GM12878 (cell line): ENCODE measurements around the gene PHEX. TPM values are rescaled to one million over a fixed set of nuclear protein-coding genes. Genes with fewer than 3 reads are reported as not detected.

Experiments used
- CBFB ChIP-seq: IDR thresholded peaks from 2 replicates; pipeline ENCODE4 v1.6.1; 2016; ENCODE audit warnings: antibody characterized with exemption, low read depth
- CBX5 ChIP-seq: sonication (generic); IDR thresholded peaks from 2 replicates; pipeline ENCODE4 v1.6.1; 2016; ENCODE audit warnings: low read depth, moderate library complexity, mild to moderate bottlenecking, inconsistent platforms
- CEBPB ChIP-seq, 2 experiments: fragments of 150-350 bp in 1 of 2; IDR thresholded peaks; 2 replicates each; pipeline ENCODE4 v1.6.1; 2012 to 2014; ENCODE audit warnings: low read depth in 2 of 2, low read length in 2 of 2, borderline replicate concordance in 1 of 2, inconsistent platforms in 1 of 2
- CHD4 ChIP-seq: fragments of 200-600 bp; sonication (generic); IDR thresholded peaks from 2 replicates; pipeline ENCODE4 v1.6.1; 2016; ENCODE audit warnings: mild to moderate bottlenecking
- EZH2 ChIP-seq: IDR thresholded peaks from 2 replicates; pipeline ENCODE4 v1.6.1; 2012; ENCODE audit warnings: low read depth, mild to moderate bottlenecking, control low read depth, inconsistent platforms, low read length, borderline replicate concordance; ENCODE audit not compliant: control insufficient read depth
- MEF2B ChIP-seq: fragments of 450-650 bp; IDR thresholded peaks from 2 replicates; pipeline ENCODE4 v1.6.1; 2018; ENCODE audit warnings: mild to moderate bottlenecking, moderate library complexity; ENCODE audit not compliant: partially characterized antibody, poor library complexity, severe bottlenecking
- MTA3 ChIP-seq: IDR thresholded peaks from 2 replicates; pipeline ENCODE4 v1.6.1; 2012; ENCODE audit warnings: low read length, inconsistent platforms, borderline replicate concordance
- NFXL1 ChIP-seq: fragments of 450-650 bp; IDR thresholded peaks from 2 replicates; pipeline ENCODE4 v1.6.1; 2017; ENCODE audit warnings: antibody characterized with exemption, mild to moderate bottlenecking, borderline replicate concordance
- NFYB ChIP-seq: IDR thresholded peaks from 2 replicates; pipeline ENCODE4 v1.6.1; 2011; ENCODE audit warnings: low read depth, mild to moderate bottlenecking, low read length, improper control_type of control experiment, moderate library complexity; ENCODE audit not compliant: insufficient read depth
- polyA plus RNA-seq, 11 experiments: library from polyadenylated mRNA; depleted of rRNA in 4 of 11; unstranded in 6 of 11; stranded (reverse) in 5 of 11; fragments of >200 nt; fragmentation: Nextera tagmentation in 4 of 11; fragmentation: Illumina TruSeq in 1 of 11; extraction: Ambion mirVana in 4 of 11; extraction: Trizol in 1 of 11; gene quantifications; 1 replicate in 1 of 11; 2 replicates in 10 of 11; pipeline versions ENCODE4 v1.2.1 to v1.2.3, GENCODE V29; 2011 to 2016; ENCODE audit warnings: inconsistent platforms in 2 of 11, missing spikeins in 2 of 11, low read depth in 1 of 11
- total RNA-seq, 4 experiments: library from RNA; depleted of rRNA in 3 of 4; stranded (reverse); fragments of >200 nt in 3 of 4; fragmentation: Illumina TruSeq in 1 of 4; extraction: Trizol in 1 of 4; gene quantifications; 2 replicates each; pipeline versions ENCODE4 v1.2.1 to v1.2.3, GENCODE V29; 2013 to 2021
- TF ChIP-seq, protein P1 (sequence below): fragments of 150-350 bp; IDR thresholded peaks from 2 replicates; pipeline ENCODE4 v1.6.1; 2016; ENCODE audit warnings: low read depth, low read length
- TF ChIP-seq, protein P2 (sequence below): fragments of 450-650 bp; IDR thresholded peaks from 2 replicates; pipeline ENCODE4 v1.6.1; 2017; ENCODE audit warnings: low read depth, mild to moderate bottlenecking, moderate library complexity
- TF ChIP-seq, protein P3 (sequence below), 3 experiments: IDR thresholded peaks in 2 of 3; conservative IDR thresholded peaks in 1 of 3; 2 replicates each; pipeline ENCODE4 v1.5.1; 2011; ENCODE audit warnings: low read depth in 3 of 3, low read length in 3 of 3, mild to moderate bottlenecking in 3 of 3, control low read depth in 2 of 3, moderate library complexity in 2 of 3, inconsistent platforms in 1 of 3, mixed read lengths in 1 of 3; ENCODE audit not compliant: control insufficient read depth in 2 of 3, insufficient read depth in 1 of 3; ENCODE audit errors: extremely low read depth in 1 of 3
- TF ChIP-seq, protein P4 (sequence below): fragments of 450-650 bp; IDR thresholded peaks from 2 replicates; pipeline ENCODE4 v1.6.1; 2016; ENCODE audit warnings: mild to moderate bottlenecking
- TF ChIP-seq, protein P5 (sequence below): fragments of 450-650 bp; formaldehyde crosslinking; IDR thresholded peaks from 2 replicates; pipeline ENCODE4 v1.4.0; 2020; ENCODE audit warnings: mild to moderate bottlenecking, moderate library complexity

Gene PHEX
- total and polyA plus RNA-seq, 10 of the 15 experiments (the other 5 are each of a cell fraction or from before 2014, with no cell fraction given): 0.12 to 97.2 (median 0.55) TPM

DNA sequence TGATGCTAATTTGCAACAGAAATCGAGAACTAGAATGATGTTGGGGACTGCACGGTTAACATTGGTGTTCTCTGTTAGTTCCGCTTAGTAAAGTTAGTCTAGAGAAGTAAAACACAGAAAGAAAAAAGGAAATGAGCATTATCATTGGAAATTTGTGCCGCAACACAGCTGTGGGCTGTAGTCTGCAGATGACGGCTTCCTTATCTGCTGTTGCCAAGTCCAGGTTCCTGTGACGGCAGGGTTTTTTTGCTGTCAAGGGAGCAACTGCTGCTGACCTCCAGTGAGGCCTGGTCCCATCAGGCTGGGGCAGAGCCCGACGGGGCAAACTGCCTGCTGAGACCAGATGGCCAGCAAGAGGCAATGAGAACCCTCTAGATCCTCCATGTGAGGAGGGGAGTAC is 38.9 kb upstream of the PHEX start (continued):
- TF ChIP-seq, protein P1, sequence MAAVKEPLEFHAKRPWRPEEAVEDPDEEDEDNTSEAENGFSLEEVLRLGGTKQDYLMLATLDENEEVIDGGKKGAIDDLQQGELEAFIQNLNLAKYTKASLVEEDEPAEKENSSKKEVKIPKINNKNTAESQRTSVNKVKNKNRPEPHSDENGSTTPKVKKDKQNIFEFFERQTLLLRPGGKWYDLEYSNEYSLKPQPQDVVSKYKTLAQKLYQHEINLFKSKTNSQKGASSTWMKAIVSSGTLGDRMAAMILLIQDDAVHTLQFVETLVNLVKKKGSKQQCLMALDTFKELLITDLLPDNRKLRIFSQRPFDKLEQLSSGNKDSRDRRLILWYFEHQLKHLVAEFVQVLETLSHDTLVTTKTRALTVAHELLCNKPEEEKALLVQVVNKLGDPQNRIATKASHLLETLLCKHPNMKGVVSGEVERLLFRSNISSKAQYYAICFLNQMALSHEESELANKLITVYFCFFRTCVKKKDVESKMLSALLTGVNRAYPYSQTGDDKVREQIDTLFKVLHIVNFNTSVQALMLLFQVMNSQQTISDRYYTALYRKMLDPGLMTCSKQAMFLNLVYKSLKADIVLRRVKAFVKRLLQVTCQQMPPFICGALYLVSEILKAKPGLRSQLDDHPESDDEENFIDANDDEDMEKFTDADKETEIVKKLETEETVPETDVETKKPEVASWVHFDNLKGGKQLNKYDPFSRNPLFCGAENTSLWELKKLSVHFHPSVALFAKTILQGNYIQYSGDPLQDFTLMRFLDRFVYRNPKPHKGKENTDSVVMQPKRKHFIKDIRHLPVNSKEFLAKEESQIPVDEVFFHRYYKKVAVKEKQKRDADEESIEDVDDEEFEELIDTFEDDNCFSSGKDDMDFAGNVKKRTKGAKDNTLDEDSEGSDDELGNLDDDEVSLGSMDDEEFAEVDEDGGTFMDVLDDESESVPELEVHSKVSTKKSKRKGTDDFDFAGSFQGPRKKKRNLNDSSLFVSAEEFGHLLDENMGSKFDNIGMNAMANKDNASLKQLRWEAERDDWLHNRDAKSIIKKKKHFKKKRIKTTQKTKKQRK: no peak
- no peak for TF ChIP-seq EZH2
- no peak for TF ChIP-seq NFXL1
- no peak for TF ChIP-seq NFYB
- no peak for TF ChIP-seq MTA3
- no peak for TF ChIP-seq CBFB
- TF ChIP-seq, protein P2, sequence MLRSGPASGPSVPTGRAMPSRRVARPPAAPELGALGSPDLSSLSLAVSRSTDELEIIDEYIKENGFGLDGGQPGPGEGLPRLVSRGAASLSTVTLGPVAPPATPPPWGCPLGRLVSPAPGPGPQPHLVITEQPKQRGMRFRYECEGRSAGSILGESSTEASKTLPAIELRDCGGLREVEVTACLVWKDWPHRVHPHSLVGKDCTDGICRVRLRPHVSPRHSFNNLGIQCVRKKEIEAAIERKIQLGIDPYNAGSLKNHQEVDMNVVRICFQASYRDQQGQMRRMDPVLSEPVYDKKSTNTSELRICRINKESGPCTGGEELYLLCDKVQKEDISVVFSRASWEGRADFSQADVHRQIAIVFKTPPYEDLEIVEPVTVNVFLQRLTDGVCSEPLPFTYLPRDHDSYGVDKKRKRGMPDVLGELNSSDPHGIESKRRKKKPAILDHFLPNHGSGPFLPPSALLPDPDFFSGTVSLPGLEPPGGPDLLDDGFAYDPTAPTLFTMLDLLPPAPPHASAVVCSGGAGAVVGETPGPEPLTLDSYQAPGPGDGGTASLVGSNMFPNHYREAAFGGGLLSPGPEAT: no peak
- TF ChIP-seq, protein P3, sequence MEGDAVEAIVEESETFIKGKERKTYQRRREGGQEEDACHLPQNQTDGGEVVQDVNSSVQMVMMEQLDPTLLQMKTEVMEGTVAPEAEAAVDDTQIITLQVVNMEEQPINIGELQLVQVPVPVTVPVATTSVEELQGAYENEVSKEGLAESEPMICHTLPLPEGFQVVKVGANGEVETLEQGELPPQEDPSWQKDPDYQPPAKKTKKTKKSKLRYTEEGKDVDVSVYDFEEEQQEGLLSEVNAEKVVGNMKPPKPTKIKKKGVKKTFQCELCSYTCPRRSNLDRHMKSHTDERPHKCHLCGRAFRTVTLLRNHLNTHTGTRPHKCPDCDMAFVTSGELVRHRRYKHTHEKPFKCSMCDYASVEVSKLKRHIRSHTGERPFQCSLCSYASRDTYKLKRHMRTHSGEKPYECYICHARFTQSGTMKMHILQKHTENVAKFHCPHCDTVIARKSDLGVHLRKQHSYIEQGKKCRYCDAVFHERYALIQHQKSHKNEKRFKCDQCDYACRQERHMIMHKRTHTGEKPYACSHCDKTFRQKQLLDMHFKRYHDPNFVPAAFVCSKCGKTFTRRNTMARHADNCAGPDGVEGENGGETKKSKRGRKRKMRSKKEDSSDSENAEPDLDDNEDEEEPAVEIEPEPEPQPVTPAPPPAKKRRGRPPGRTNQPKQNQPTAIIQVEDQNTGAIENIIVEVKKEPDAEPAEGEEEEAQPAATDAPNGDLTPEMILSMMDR (IDR thresholded peaks at IDR 0.05 in 2 of 3, conservative IDR thresholded peaks at IDR 0.05 in 1 of 3; ENCODE audit: control insufficient read depth in 2 of 3, extremely low read depth in 1 of 3, insufficient read depth in 1 of 3, low read depth in 3 of 3, low read length in 3 of 3): no peak
- no peak for TF ChIP-seq CBX5
- no peak for TF ChIP-seq CHD4
- no peak for TF ChIP-seq MEF2B
- TF ChIP-seq, protein P4, sequence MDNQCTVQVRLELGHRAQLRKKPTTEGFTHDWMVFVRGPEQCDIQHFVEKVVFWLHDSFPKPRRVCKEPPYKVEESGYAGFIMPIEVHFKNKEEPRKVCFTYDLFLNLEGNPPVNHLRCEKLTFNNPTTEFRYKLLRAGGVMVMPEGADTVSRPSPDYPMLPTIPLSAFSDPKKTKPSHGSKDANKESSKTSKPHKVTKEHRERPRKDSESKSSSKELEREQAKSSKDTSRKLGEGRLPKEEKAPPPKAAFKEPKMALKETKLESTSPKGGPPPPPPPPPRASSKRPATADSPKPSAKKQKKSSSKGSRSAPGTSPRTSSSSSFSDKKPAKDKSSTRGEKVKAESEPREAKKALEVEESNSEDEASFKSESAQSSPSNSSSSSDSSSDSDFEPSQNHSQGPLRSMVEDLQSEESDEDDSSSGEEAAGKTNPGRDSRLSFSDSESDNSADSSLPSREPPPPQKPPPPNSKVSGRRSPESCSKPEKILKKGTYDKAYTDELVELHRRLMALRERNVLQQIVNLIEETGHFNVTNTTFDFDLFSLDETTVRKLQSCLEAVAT: no peak
- TF ChIP-seq CEBPB (IDR thresholded peaks at IDR 0.05; ENCODE audit: borderline replicate concordance in 1 of 2, low read depth in 2 of 2, low read length in 2 of 2): no peak
- TF ChIP-seq, protein P5, sequence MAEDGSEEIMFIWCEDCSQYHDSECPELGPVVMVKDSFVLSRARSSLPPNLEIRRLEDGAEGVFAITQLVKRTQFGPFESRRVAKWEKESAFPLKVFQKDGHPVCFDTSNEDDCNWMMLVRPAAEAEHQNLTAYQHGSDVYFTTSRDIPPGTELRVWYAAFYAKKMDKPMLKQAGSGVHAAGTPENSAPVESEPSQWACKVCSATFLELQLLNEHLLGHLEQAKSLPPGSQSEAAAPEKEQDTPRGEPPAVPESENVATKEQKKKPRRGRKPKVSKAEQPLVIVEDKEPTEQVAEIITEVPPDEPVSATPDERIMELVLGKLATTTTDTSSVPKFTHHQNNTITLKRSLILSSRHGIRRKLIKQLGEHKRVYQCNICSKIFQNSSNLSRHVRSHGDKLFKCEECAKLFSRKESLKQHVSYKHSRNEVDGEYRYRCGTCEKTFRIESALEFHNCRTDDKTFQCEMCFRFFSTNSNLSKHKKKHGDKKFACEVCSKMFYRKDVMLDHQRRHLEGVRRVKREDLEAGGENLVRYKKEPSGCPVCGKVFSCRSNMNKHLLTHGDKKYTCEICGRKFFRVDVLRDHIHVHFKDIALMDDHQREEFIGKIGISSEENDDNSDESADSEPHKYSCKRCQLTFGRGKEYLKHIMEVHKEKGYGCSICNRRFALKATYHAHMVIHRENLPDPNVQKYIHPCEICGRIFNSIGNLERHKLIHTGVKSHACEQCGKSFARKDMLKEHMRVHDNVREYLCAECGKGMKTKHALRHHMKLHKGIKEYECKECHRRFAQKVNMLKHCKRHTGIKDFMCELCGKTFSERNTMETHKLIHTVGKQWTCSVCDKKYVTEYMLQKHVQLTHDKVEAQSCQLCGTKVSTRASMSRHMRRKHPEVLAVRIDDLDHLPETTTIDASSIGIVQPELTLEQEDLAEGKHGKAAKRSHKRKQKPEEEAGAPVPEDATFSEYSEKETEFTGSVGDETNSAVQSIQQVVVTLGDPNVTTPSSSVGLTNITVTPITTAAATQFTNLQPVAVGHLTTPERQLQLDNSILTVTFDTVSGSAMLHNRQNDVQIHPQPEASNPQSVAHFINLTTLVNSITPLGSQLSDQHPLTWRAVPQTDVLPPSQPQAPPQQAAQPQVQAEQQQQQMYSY (CRISPR knock-in tag): no peak
